Epithelial cell of esophagus (primary cell): ENCODE measurements around the gene CNIH4.
A peak's percentile ranks its signal among the peaks of the same experiment; 100 is the strongest.

ENCODE experiments used
- DNase-seq: peaks from one replicate; pipeline ENCODE4 v3.0.0; 2010; ENCODE audit warnings: low read depth
- H3K4me3 ChIP-seq: 2 replicates; pipeline ENCODE4 v1.5.1; 2011; ENCODE audit warnings: mild to moderate bottlenecking, low read length, control low read depth
- CTCF ChIP-seq: IDR thresholded peaks from 2 replicates; pipeline ENCODE4 v1.5.1; 2011; ENCODE audit warnings: low read depth, mild to moderate bottlenecking, low read length, control low read depth, inconsistent platforms; ENCODE audit not compliant: insufficient read depth; ENCODE audit errors: missing control alignments

Gene CNIH4

GRCh38 chr1:224402472-224403036 is 45.9 kb downstream of the CNIH4 start:
- TF ChIP-seq CTCF: no peak
- DNase-seq: no peak
- no peak overlapping the region for H3K4me3 ChIP-seq

GRCh38 chr1:224404916-224405603 is 48.4 kb downstream of the CNIH4 start:
- DNase-seq: no peak
- TF ChIP-seq CTCF: no peak
- no peak overlapping the region for H3K4me3 ChIP-seq

- no peak for TF ChIP-seq CTCF
- DNase-seq: no peak
- no peak overlapping the region for H3K4me3 ChIP-seq
Observed at GRCh38 chr1:224405604-224405970, 48.9 kb downstream of the CNIH4 start.

GRCh38 chr1:224406216-224406615 is 49.5 kb downstream of the CNIH4 start:
- DNase-seq: no peak
- H3K4me3 ChIP-seq: no peak overlapping the region
- TF ChIP-seq CTCF: no peak

GRCh38 chr1:224407571-224408293 is 51.1 kb downstream of the CNIH4 start:
- peak; percentile 25 for DNase-seq
- no peak overlapping the region for H3K4me3 ChIP-seq
- TF ChIP-seq CTCF: no peak

GRCh38 chr1:224408294-224408590 is 51.6 kb downstream of the CNIH4 start:
- no peak overlapping the region for H3K4me3 ChIP-seq
- no peak for DNase-seq
- no peak for TF ChIP-seq CTCF
